Esophagus squamous epithelium (tissue), 4 donors: ENCODE results near the gene TCF23.

Source experiments
- CTCF ChIP-seq, 6 experiments: fragments of 450-650 bp in 4 of 6; fragments of 200-600 bp in 2 of 6; sonication (generic) in 2 of 6; IDR thresholded peaks; one replicate each; pipeline ENCODE4 v1.5.1; 2016 to 2019; ENCODE audit warnings: antibody characterized with exemption in 6 of 6, mild to moderate bottlenecking in 4 of 6, moderate library complexity in 4 of 6
- POLR2A ChIP-seq, 4 donors: fragments of 450-650 bp; IDR thresholded peaks; one replicate each; pipeline ENCODE4 v1.6.1; 2017; ENCODE audit warnings: antibody characterized with exemption in 4 of 4, mild to moderate bottlenecking in 4 of 4, moderate library complexity in 3 of 4

- no peak for TF ChIP-seq CTCF (IDR thresholded peaks at IDR 0.05)
- TF ChIP-seq POLR2A (IDR thresholded peaks at IDR 0.05), result no peak
Observed at GRCh38 chr2:27175330-27175729, 26.5 kb downstream of the TCF23 start.
